HG02798 (cell line): ENCODE data around the gene CNOT4.
"Not testable (repeated sequence)": the region's sequence is repeated elsewhere in the genome, so short reads cannot be mapped to it uniquely, and the experiment has no call there.

Source experiments
- ATAC-seq: cut with Tn5 transposase; IDR thresholded peaks from one replicate; pipeline ENCODE4 v1.9.1; 2021; ENCODE audit warnings: mild to moderate bottlenecking; ENCODE audit not compliant: unreplicated experiment, poor library complexity

The CNOT4 gene

DNA sequence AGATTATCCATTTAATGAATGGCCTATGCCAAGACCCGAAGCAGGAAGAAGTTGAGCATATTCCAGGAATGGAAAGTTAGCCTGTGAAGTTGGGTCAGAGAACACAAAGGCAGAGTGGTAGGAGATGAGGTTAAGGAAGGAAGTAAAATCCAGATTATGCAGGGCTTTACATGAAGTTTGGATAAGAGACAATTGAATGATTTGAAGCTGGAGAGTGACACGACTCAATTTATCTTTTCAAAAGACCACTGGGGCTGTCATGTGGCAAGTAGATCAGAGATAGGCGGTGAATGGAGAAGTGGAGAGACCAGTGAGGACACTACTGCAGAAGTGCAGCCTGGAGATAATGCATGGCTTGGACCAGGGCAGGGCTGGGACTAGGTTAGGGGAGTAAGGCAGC lies 7.2 kb upstream of the CNOT4 start:
- ATAC-seq, result no peak

DNA sequence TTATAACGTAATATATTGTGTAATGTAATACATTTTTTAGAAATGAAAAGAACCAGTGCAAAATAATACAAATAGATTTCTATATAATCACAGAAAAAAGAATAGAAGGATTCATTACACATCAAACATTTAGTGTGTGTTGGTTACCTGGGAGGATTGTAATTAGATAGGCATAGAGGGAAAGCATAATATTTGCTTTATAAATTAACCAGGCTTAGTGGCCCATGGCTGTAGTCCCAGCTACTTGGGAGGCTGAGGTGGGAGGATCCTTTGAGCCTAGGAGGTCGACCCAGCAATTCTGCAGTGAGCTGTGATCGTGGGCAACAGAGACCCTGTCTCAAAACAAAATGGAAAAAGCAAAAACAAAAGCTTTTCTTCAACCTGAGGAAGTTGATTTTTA lies 5.0 kb upstream of the CNOT4 start:
- ATAC-seq, result no peak

DNA sequence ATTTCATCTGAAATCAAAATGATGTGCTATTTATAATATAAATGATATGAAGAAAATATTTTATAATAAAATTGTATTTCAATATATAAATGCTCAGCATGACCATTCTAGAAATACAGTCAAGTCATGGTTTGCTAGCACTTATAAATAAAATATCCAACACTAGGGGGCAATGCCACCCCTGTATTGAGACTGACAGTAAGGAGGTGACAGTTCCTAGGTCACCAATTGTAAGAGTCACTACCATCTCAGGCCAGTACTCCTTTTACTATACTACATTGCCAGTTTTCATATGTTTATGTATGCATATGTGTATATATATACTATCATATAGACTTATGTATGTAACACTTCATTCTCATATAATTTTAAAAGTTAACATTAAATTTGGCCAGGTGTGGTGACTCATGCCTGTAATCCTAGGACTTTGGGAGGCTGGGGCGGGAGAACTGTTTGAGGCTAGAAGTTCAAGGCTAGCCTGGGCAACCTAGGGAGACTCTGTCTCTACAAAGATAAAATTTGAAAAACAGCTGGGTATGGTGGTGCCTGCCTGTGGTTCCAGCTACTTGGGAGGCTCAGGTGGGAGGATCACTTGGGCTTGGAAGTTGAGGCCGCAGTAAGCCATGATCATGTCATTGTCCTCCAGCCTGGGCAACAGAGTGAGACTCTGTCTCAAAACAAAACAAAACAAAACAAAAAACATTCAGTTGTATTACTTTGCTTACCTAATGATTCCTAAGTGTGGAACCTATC lies 2.4 kb upstream of the CNOT4 start:
- peak; percentile 29 for ATAC-seq

DNA sequence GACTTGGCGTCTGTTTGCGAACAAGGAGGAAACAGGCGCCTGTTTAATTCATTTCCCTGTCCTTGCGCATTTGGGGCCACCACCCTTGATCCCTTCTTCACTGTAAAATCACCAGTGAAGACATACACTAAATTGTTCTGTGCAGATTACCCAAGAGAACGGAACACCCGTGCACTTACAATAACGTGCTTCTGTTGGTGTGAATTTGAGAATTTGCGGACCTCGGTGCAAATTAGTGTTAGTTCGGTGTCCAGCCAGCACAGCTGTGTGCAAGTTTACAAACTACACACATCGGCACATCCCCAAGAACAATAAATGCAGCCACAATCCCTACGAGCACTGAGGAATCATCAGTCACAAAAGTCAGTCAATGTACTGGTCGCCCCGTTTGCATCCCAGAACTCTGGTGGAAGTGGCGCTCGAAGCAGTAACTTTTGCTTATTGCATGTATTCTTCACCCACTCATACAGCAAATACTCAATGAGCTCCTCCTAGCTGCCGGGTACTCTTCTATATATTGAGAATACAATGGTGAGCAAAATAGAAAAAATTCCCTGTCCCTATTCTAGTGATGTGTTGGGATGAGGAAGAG lies 786 bp upstream of the CNOT4 start:
- ATAC-seq, result no peak

DNA sequence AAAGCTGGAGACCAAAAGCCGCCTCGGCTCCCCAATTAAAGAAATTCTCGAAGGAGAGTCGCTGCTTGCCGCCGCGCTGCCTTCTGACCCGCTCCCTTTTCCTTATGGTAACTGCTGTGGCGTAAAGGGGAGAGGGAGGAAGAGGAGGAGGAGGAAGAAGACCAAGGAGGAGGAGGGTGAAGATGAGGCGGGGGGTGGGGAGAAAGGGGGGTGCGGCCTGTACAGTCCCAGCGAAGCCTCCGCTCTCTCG lies 388 bp downstream of the CNOT4 start:
- no peak for ATAC-seq

DNA sequence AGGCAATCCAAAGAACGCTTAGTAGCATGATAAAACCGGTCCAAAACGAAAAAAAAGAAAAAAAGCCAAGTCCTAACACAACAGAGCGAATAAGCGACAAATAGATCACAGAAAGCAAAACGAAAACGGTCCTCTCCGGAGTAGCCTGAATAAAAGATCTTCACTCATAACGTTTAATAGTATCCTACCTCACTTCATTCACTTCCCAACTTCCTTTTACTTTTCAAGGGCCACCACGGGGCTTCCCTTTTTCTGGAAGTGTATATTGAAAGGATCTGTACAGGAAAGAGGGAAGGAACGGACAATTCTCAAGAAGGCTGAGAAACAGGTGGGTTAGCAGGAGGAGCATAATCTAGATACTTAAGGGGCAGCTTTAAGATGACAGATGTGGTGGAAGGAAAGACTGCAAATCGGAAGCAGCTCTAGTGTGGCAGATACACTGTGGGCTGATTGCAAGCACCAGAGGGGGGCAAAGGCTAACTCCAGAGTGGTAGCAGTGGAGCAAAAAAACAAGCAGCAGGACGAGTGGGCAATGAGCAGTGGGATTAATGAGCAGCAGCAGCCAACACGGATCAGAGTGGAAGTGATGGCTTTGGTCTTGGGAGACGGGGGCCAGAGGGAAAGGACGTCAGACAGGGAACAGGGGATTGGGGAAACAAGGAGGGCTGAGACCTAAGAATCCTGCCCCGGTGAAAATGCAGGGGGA lies 866 bp downstream of the CNOT4 start:
- peak; percentile 25 for ATAC-seq

DNA sequence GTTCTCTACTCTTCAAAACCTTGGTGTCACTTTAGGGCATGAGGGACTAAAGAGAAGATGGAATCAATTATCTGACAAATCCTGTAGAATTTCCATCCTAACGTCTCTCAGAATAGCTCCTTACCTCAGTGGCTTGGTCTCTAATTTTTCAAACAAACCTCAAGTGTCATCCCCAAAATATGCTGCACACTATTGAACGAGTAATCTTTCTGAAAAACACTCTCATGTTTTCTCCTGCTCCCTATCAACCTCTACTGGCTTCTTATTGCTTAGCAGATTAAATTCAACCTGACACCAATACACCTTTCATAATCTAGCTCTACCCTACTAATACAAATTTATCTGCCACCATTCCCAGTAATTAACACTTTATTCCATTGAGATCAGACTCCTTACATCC lies 8.5 kb downstream of the CNOT4 start:
- ATAC-seq, result no peak

DNA sequence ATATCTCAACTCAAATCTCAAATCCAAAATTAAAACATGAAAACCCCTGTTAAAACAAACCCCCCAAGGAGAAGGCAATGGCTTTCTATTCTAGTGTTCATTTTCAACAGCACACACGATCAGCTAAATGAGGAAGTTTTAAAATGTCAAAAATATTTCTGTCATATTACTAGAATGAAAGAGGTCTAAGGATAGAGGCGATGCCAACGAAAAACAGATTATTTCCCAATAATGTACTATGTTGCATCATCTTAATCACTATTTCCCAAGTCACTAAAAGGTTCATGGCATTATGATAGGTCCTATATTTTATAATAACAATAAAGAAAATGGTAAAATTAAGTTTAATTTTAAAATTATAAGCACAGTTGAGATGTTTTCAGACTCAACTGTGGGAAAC lies 10.1 kb downstream of the CNOT4 start:
- ATAC-seq, result no peak

DNA sequence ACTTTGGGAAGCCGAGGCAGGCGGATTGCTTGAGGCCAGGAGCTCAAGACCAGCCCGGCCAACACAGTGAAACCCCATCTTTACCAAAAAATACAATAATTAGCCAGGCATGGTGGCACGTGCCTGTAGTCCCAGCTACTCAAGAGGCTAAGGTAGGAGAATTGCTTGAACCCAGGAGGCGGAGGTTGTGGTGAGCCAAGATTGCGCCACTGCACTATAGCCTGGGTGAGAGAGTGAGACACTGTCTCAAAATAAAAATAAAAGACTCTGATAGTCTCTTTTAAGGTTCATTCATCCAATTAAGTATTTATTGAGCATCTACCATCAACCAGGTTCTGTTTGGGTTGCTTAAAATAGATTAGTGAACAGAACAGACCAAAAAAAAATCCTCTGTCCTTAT lies 12.7 kb downstream of the CNOT4 start:
- ATAC-seq, result not testable (repeated sequence)

DNA sequence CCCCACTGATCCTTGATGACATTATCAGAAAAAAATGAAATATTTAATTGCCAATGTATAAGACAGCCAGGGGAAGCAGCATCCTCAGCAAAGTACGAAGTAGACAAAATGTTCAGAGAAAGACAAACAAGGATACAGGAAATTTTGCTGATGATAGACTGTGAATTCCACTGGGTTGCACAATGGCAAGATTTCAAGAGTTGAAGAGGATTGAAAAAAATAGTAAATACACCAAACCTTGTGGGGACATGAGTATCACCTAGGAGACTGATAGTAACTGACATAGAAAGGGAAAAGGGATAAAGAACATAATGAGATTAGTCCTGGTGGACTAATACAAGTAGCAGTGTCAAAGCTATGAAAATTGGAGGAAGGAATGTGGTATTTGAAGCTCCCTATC lies 16.5 kb downstream of the CNOT4 start:
- ATAC-seq, result no peak

DNA sequence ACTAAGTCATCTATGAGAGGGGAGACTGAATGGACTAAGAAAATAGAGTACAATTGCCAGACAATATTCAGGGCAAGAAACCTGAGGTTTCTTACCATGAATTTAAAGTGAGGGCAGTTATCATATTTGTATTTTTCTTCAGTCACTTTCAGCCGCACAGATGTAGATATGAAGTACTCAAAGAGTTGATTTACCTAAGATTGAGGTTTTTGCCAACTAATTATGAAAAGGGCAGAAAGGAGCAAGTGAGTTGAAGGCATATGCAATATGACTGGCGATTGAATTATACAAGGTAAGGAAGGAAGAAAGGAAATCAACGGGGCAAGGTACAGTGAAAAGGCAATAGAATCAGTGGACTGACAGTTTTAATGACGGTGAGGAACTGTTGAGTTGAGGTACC lies 17.8 kb downstream of the CNOT4 start:
- ATAC-seq, result no peak

DNA sequence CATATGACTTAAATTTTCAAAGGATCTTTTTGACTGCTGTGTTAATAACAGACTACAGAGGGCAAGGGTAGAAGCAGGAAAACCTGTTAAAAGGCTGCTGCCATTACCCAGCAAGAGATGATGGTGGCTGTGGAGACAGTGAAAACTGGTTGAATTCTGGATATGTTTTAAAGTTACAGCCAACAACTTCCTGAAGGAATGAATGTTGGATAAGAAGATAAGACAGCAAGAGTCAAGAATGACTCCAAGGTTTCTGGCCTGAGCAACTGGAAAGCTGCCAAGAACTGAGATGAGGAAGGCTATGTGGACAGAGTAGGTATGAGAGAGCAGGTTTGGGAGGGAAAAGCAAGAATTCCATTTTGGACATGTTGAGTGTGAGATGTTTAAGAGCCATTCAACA lies 19.1 kb downstream of the CNOT4 start:
- ATAC-seq, result no peak

DNA sequence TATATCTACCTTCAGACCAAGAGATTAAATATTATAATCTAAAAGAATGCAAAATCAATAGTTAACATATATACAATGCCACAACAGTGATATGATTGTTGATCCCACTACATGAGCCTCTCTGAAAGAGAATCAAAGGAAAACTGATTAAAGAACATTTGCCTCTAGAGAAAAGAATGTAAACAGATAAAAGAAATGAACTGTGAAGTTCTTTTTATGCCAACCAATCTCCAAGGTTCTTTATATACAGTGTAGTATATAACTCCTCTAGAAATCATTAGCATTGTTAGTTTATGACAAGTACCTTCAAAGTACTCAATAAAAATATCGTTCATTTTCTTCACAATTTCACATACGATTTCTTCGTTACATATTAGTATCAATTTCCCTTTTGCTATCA lies 20.1 kb downstream of the CNOT4 start:
- ATAC-seq, result no peak

DNA sequence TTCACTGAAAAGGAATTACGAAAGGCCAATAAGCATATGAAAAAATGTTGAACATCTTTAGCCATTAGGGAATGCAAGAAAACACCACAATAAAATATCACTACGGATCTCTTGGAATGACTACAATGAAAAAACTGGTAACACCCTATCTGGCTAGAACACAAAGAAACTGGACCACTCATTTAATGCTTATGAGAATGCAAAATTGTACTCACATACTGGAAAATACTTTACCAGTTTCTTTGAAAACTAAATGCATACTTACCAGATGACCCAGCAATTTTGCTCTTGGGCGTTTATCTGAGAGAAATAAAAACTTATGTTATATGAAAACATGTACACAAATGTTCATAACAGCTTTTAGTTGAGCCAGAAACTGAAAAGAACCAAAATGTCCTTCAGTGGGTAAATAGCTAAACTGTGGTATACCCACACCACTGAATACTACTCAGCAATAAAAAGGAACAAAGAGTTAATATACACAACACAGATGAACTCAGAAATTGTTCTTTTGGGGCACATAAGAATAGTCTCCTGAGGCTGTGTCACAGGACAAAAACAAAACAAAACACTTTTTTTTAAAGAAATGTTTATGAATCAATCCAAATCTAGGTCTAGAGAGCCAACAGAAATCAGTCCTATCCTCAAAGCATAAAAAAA lies 23.5 kb downstream of the CNOT4 start:
- ATAC-seq, result no peak

DNA sequence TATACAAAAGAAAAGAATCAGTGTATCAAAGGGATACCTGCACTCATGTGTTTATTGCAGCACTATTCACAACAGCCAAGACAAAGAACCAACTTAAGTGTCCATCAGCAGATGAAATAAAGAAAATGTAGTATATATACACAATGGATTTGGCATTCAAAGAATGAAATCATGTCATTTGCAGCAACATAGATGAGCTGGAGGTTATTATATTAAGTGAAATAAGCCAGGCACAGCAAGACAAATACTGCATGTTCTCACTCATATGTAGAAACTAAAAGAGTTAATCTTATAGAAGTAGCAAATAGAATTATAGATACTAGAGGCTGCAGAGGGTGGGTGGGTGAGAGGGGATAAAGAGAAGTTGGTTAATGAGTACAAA lies 28.3 kb downstream of the CNOT4 start:
- ATAC-seq, result no peak

DNA sequence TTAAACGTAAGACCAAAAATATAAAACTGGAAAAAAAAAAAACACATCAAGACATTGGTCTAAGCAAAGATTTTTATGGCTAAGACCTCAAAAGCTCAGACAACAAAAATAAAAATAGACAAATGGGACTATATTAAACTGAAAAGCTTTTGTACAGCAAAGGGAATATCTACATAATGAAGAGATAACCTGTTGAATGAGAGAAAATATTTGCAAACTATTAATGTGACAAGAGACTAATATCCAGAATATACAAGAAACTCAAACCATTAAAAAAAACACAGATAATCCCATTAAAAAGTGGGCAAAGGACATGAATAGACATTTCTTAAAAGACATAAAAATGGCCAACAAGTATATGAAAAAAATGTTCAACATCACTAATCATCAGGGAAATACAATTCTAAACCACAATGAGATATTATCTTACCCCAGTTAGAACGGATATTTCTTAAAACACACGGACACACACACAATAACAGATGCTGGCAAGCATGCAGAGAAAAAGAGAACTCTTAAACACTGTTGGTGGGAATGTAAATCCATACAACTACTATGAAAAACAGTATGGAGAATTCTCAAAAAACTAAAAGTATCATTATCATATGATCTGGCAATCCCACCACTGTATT lies 28.8 kb downstream of the CNOT4 start:
- ATAC-seq, result no peak

DNA sequence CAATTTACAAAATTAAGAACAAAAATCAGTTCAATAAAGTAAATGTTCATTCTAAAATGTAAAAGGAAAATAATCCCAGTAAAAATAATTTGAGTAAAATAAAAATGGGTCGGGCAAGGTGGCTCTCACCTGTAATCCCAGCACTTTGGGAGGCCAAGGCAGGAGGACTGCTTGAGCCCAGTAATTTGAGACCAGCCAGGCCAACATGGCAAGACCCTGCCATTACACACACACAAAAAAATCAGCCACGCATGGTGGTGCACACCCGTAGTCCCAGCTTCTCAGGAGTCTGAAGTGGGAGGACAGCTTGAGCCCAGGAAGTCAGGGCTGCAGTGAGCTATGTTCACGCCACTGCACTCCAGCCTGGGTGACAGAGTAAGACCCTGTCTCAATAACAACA lies 34.4 kb downstream of the CNOT4 start:
- no peak for ATAC-seq

DNA sequence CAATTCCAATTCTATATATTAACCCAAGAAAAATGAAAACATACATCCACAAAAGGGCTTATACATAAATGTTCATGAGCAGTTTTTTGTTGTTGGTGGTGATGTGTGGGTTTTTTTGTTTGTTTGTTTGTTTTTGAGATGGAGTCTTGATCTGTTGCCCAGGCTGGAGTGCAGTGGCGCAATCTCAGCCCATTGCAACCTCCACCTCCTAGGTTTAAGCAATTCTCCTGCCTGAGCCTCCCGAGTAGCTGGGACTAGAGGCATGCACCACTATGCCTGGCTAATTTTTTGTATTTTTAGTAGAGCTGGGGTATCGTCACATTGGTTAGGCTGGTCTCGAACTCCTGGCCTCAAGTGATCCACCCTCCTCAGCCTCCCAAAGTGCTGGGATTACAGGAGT lies 40.2 kb downstream of the CNOT4 start:
- not testable (repeated sequence) for ATAC-seq

DNA sequence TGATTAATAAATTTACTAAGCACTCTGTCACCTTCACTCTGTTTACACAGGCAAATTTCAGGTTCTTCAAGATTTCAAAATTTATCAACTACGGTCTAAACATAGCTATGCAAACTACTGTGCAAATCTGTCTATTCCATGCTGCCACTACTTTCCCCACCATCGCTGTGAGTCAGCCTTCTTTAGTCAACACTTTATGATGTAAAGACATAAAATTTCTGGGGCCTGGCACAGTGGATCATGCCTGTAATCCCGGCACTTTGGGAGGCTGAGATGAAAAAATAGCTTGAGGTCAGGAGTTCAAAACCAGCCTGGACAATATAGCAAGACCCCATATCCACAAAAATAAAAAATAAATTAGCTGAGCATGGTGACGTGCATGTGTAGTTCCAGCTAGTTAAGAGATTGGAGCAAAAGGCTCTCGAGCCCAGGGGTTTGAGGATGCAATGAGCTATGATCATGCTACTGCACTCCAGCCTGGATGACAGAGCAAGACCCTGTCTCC lies 42.6 kb downstream of the CNOT4 start:
- ATAC-seq, result no peak

DNA sequence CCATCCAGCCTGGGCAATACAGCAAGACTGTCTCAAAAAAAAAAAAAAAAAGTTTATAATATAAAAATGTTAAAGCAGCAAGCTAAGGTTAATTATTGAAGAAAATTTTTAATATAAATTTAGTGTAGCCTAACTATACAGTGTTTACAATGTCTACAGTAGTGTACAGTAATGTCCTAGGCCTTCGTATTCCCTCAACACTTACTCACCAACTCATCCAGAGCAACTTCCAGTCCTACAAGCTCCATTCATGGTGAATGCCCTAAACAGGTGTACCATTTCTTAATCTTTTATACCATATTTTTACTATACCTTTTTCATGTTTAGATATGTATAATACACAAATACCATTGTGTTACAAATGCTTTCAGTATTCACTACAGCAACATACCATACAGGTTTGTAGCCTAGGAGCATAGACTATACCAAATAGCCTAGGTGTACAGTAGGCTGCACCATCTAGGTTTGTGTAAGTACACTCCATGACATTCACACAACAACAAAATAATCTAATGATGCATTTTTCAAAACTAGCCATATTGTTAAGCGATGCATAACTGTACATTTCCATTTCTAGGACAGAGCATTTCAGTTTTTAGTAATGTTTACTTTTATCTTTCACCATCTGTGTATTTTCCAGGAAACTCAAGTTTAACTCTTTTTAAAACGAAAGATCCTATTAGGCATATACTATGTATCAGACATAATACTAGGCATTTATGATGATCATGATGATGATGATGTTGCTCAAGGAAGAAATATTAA lies 43.3 kb downstream of the CNOT4 start:
- ATAC-seq, result no peak
